Activated CD8-positive, alpha-beta T cell treated with anti-CD3 and anti-CD28 coated beads for 36 hours (primary cell): ENCODE results near the gene DSTN. TPM values are rescaled to one million over a fixed set of nuclear protein-coding genes. Genes with fewer than 3 reads are reported as not detected.

Source experiments
- ATAC-seq: fragments of 200-7000 bp; cut with Tn5 transposase; one replicate; pipeline ENCODE4 v1.10.0; 2021; ENCODE audit warnings: mild to moderate bottlenecking, moderate library complexity
- CTCF ChIA-PET: fragments of 350-600 bp; sonication (Branson Sonifier 250); formaldehyde crosslinking; loops from one replicate; lab custom pipeline; 2021; ENCODE audit warnings: antibody characterized with exemption; lab: Charles Lee
- POLR2A ChIA-PET: fragments of 350-600 bp; sonication (Branson Sonifier 250); formaldehyde crosslinking; loops from one replicate; lab custom pipeline; 2021; ENCODE audit warnings: antibody characterized with exemption; lab: Charles Lee
- DNase-seq: peaks from one replicate; pipeline ENCODE4 v3.0.0-alpha.2; 2020
- H3K27ac Mint-ChIP-seq: one replicate; pipeline ENCODE4 v1.8.0; 2021; ENCODE audit warnings: mild to moderate bottlenecking, mixed read lengths
- H3K27me3 Mint-ChIP-seq: one replicate; pipeline ENCODE4 v1.8.0; 2021; ENCODE audit warnings: mixed read lengths
- H3K36me3 Mint-ChIP-seq: one replicate; pipeline ENCODE4 v1.8.0; 2021; ENCODE audit warnings: low read depth, mixed read lengths
- H3K4me1 Mint-ChIP-seq: one replicate; pipeline ENCODE4 v1.8.0; 2021; ENCODE audit warnings: low read depth, mixed read lengths
- H3K4me3 Mint-ChIP-seq: one replicate; pipeline ENCODE4 v1.8.0; 2021; ENCODE audit warnings: mild to moderate bottlenecking, moderate library complexity, mixed read lengths
- H3K9me3 Mint-ChIP-seq: one replicate; pipeline ENCODE4 v1.8.0; 2021; ENCODE audit warnings: mixed read lengths
- CTCF ChIP-seq: fragments of 200-600 bp; IDR thresholded peaks from one replicate; pipeline ENCODE4 v1.8.0; 2022; ENCODE audit warnings: antibody characterized with exemption, mild to moderate bottlenecking
- intact Hi-C: fragments of 100-400 bp; cut with micrococcal nuclease; formaldehyde crosslinking; loops from one replicate; pipeline ENCODE4 v1.10.0; 2022
- total RNA-seq, 2 experiments: library from RNA; stranded (reverse); gene quantifications; one replicate each; pipeline ENCODE4 v1.2.3, GENCODE V29; 2021

Gene DSTN
- total RNA-seq, 2 experiments from 2014 or later: 55.5 to 56.4 TPM

- H3K4me3 Mint-ChIP-seq: no peak overlapping the region
- H3K4me1 Mint-ChIP-seq: no peaks in the 10 kb centered on the region
- DNase-seq: no peak
- no peaks in the 10 kb centered on the region for H3K9me3 Mint-ChIP-seq
- H3K36me3 Mint-ChIP-seq: peaks cover 3% of the 10 kb centered on the region
- no peak overlapping the region for H3K27ac Mint-ChIP-seq
- ChIA-PET CTCF (interaction anchor here (1.2 kb wide), 1 partner anchor 117 kb away, joined by 4 read pairs; no protein-coding TSS in a partner anchor), POLR2A (interaction anchor here (1.3 to 1.6 kb wide), 2 partner anchors 9 to 50 kb away, joined by 5 to 6 read pairs; no protein-coding TSS in a partner anchor)
- TF ChIP-seq CTCF: no peak
- no peaks in the 10 kb centered on the region for H3K27me3 Mint-ChIP-seq
- ATAC-seq: no peak
- intact Hi-C loops: no loop called here
Observed at GRCh38 chr20:17621229-17621968, 51.5 kb downstream of the DSTN start.

GRCh38 chr20:17622086-17622850 is 52.4 kb downstream of the DSTN start:
- peaks cover 3% of the 10 kb centered on the region for H3K36me3 Mint-ChIP-seq
- intact Hi-C loops: no loop called here
- no peak for ATAC-seq
- no peaks in the 10 kb centered on the region for H3K9me3 Mint-ChIP-seq
- CTCF ChIA-PET: interaction anchor here (1.2 kb wide), 1 partner anchor 118 kb away, joined by 4 read pairs; no protein-coding TSS in a partner anchor
- H3K4me3 Mint-ChIP-seq: no peak overlapping the region
- H3K27ac Mint-ChIP-seq: no peak overlapping the region
- no peaks in the 10 kb centered on the region for H3K4me1 Mint-ChIP-seq
- no peak for TF ChIP-seq CTCF
- no peak for DNase-seq
- POLR2A ChIA-PET: interaction anchor here (1.3 to 1.6 kb wide), 2 partner anchors 8 to 51 kb away, joined by 5 to 6 read pairs; no protein-coding TSS in a partner anchor
- no peaks in the 10 kb centered on the region for H3K27me3 Mint-ChIP-seq

GRCh38 chr20:17622851-17623508 is 53.1 kb downstream of the DSTN start:
- CTCF ChIA-PET: interaction anchor here (1.2 kb wide), 2 partner anchors 119 to 373 kb away, joined by 3 to 4 read pairs; no protein-coding TSS in a partner anchor
- DNase-seq: no peak
- ATAC-seq: no peak
- intact Hi-C loops: no loop called here
- POLR2A ChIA-PET: no interaction called here
- TF ChIP-seq CTCF: no peak
- Mint-ChIP-seq H3K9me3 (no peaks in the 10 kb centered on the region), H3K4me1 (no peaks in the 10 kb centered on the region), H3K27ac (no peak overlapping the region), H3K4me3 (no peak overlapping the region), H3K36me3 (peaks cover 3% of the 10 kb centered on the region), H3K27me3 (no peaks in the 10 kb centered on the region)

- Mint-ChIP-seq H3K27me3 (no peaks in the 10 kb centered on the region), H3K36me3 (peaks cover 4% of the 10 kb centered on the region), H3K9me3 (no peaks in the 10 kb centered on the region), H3K4me1 (no peaks in the 10 kb centered on the region), H3K4me3 (no peak overlapping the region), H3K27ac (no peak overlapping the region)
- ATAC-seq (no peak), DNase-seq (no peak)
- CTCF ChIA-PET: interaction anchor here (1.2 kb wide), 1 partner anchor 372 kb away, joined by 3 read pairs; no protein-coding TSS in a partner anchor
- TF ChIP-seq CTCF: no peak
- POLR2A ChIA-PET: no interaction called here
- intact Hi-C loops: no loop called here
Observed at GRCh38 chr20:17624070-17624469, 54.2 kb downstream of the DSTN start.
